HepG2 (cell line): ENCODE data around the gene ACSL3. TPM values are rescaled to one million over a fixed set of nuclear protein-coding genes. Genes with fewer than 3 reads are reported as not detected.
A peak's percentile ranks its signal among the peaks of the same experiment; 100 is the strongest.

ENCODE experiments used
- ATAC-seq: fragments of 200-7000 bp; cut with Tn5 transposase; 3 replicates; pipeline ENCODE4 v1.9.1; 2020; ENCODE audit warnings: mild to moderate bottlenecking, moderate library complexity
- BruUV-seq: library from RNA; stranded (reverse); fragments of 400-500 nt; replicated peaks from 2 replicates; lab custom pipeline; 2021; lab: Mats Ljungman, UMichigan
- CTCF ChIA-PET: fragments of 300-600 bp; formaldehyde crosslinking; extraction: SDS; loops from one replicate; lab custom pipeline; 2021; ENCODE audit warnings: low total read pairs, inconsistent platforms, low intra/inter-chr PET ratio; lab: Yijun Ruan, JAX
- POLR2A ChIA-PET: fragments of 350-600 bp; sonication (Branson Sonifier 250); formaldehyde crosslinking; loops from one replicate; lab custom pipeline; 2020; ENCODE audit warnings: antibody characterized with exemption, inconsistent platforms; lab: Yijun Ruan, JAX
- DNase-seq: peaks from one replicate; pipeline ENCODE4 v3.0.0-alpha.2; 2015; ENCODE audit warnings: low spot score
- FAIRE-seq: peaks from 3 replicates; lab custom pipeline; 2011; peaks lifted over from hg19 to GRCh38; lab: Jason Lieb, UNC
- H2AFZ ChIP-seq: one replicate; pipeline ENCODE4 v1.6.1; 2011; ENCODE audit warnings: low read length, inconsistent platforms
- H3K27ac ChIP-seq: fragments of 300-600 bp; 3 replicates; pipeline ENCODE4 v1.8.0; 2011; ENCODE audit warnings: mixed run types, mild to moderate bottlenecking, mixed read lengths, low read length, inconsistent platforms; ENCODE audit not compliant: insufficient read depth; ENCODE audit errors: extremely low read length
- H3K27me3 ChIP-seq, 2 experiments: fragments of 200-600 bp in 1 of 2; 2 replicates in 1 of 2; 3 replicates in 1 of 2; pipeline versions ENCODE4 v1.6.0 to v1.8.0; 2011; ENCODE audit warnings: low read length in 2 of 2, mild to moderate bottlenecking in 2 of 2, moderate library complexity in 2 of 2, inconsistent platforms in 1 of 2; ENCODE audit not compliant: insufficient read depth in 2 of 2, control insufficient read depth in 1 of 2
- H3K36me3 ChIP-seq, 2 experiments: fragments of 200-600 bp in 1 of 2; replicated peaks in 1 of 2; 2 replicates in 1 of 2; 3 replicates in 1 of 2; pipeline versions ENCODE4 v1.5.1 to v1.8.0; 2011; ENCODE audit warnings: low read length in 2 of 2, inconsistent platforms in 1 of 2; ENCODE audit not compliant: insufficient read depth in 2 of 2, control insufficient read depth in 1 of 2
- H3K4me1 ChIP-seq: 2 replicates; pipeline ENCODE4 v1.5.1; 2012; ENCODE audit warnings: low read length, inconsistent platforms; ENCODE audit not compliant: insufficient read depth
- H3K4me2 ChIP-seq: 2 replicates; pipeline ENCODE4 v1.6.0; 2011; ENCODE audit warnings: low read depth, low read length, inconsistent platforms
- H3K4me3 ChIP-seq, 3 experiments: fragments of 200-600 bp in 1 of 3; sonication (generic), shearing (Covaris generic) in 1 of 3; replicated peaks in 1 of 3; 2 replicates each; pipeline ENCODE4 v1.5.1; 2011 to 2016; ENCODE audit warnings: low read length in 3 of 3, inconsistent platforms in 2 of 3, low read depth in 2 of 3, mild to moderate bottlenecking in 2 of 3, control low read depth in 1 of 3, mixed read lengths in 1 of 3; ENCODE audit not compliant: insufficient read depth in 1 of 3
- H3K79me2 ChIP-seq: one replicate; pipeline ENCODE4 v1.6.1; 2011; ENCODE audit warnings: low read length, inconsistent platforms; ENCODE audit not compliant: insufficient read depth
- H3K9ac ChIP-seq: 2 replicates; pipeline ENCODE4 v1.6.0; 2011; ENCODE audit warnings: mild to moderate bottlenecking, low read depth, low read length, inconsistent platforms; ENCODE audit not compliant: insufficient read depth
- H3K9me3 ChIP-seq: 2 replicates; pipeline ENCODE4 v1.5.1; 2012; ENCODE audit warnings: mild to moderate bottlenecking, low read length
- H4K20me1 ChIP-seq: 2 replicates; pipeline ENCODE4 v1.6.0; 2011; ENCODE audit warnings: inconsistent platforms, mild to moderate bottlenecking, low read length, moderate library complexity; ENCODE audit not compliant: insufficient read depth
- AKAP8 ChIP-seq: sonication (generic); formaldehyde crosslinking; IDR thresholded peaks from 2 replicates; pipeline ENCODE4 v1.5.1; 2020; ENCODE audit warnings: mild to moderate bottlenecking, missing genetic modification reagents
- CTCF ChIP-seq: sonication (generic); formaldehyde crosslinking; IDR thresholded peaks from 2 replicates; pipeline ENCODE4 v1.5.0; 2020; ENCODE audit warnings: mild to moderate bottlenecking, missing genetic modification reagents, moderate library complexity
- NONO ChIP-seq, 2 experiments: fragments of 450-650 bp in 1 of 2; sonication (generic) in 1 of 2; formaldehyde crosslinking in 1 of 2; IDR thresholded peaks in 1 of 2; conservative IDR thresholded peaks in 1 of 2; 2 replicates each; pipeline versions ENCODE4 v1.6.1 to v1.8.0; 2017 to 2022; ENCODE audit warnings: mild to moderate bottlenecking in 1 of 2, missing genetic modification reagents in 1 of 2, moderate library complexity in 1 of 2
- SP5 ChIP-seq: IDR thresholded peaks from 2 replicates; pipeline ENCODE4 v1.6.1; 2016; ENCODE audit warnings: low read depth, borderline replicate concordance
- ZNF572 ChIP-seq: sonication (generic); formaldehyde crosslinking; IDR thresholded peaks from 2 replicates; pipeline ENCODE4 v1.5.1; 2020; ENCODE audit warnings: mild to moderate bottlenecking, missing genetic modification reagents
- WGBS: methylation state at CpG from one replicate; pipeline ENCODE4 v1.1.6; 2017; ENCODE audit warnings: low lambda C conversion rate; 5-methylcytosine and 5-hydroxymethylcytosine counted together
- in situ Hi-C: cut with HindIII; loops from 2 replicates; pipeline ENCODE4 v1.10.0; 2017; ENCODE audit warnings: low pct_unique_long_range_greater_than_20kb; ENCODE audit not compliant: extremely low pct_ligation_motif_present
- intact Hi-C: fragments of 100-400 bp; cut with micrococcal nuclease; formaldehyde crosslinking; loops from one replicate; pipeline ENCODE4 v1.10.0; 2022; ENCODE audit not compliant: unreplicated experiment
- polyA plus RNA-seq, 8 experiments: library from polyadenylated mRNA; depleted of rRNA in 3 of 8; stranded (reverse) in 7 of 8; unstranded in 1 of 8; fragments of >200 nt; fragmentation: Illumina TruSeq in 4 of 8; extraction: Trizol in 4 of 8; gene quantifications; 2 replicates each; pipeline versions ENCODE4 v1.2.1 to v1.2.3, GENCODE V29; 2011 to 2016; ENCODE audit warnings: low read depth in 4 of 8, missing spikeins in 1 of 8, mixed read lengths in 1 of 8; ENCODE audit not compliant: insufficient read depth in 1 of 8
- total RNA-seq, 5 experiments: library from RNA; depleted of rRNA; stranded (reverse); fragments of >200 nt; fragmentation: Illumina TruSeq; extraction: Trizol; gene quantifications; 2 replicates each; pipeline ENCODE4 v1.2.3, GENCODE V29; 2016; ENCODE audit warnings: low read depth in 1 of 5
- TF ChIP-seq, protein P1 (sequence below): sonication (generic); formaldehyde crosslinking; IDR thresholded peaks from 2 replicates; pipeline ENCODE4 v1.8.1; 2023; ENCODE audit warnings: mild to moderate bottlenecking, missing genetic modification reagents
- TF ChIP-seq, protein P2 (sequence below): sonication (generic); formaldehyde crosslinking; IDR thresholded peaks from 2 replicates; pipeline ENCODE4 v1.4.0; 2020; ENCODE audit warnings: missing genetic modification reagents
- TF ChIP-seq, protein P3 (sequence below), 2 experiments: IDR thresholded peaks; 2 replicates each; pipeline ENCODE4 v1.6.1; 2011 to 2012; ENCODE audit warnings: low read length in 2 of 2, borderline replicate concordance in 1 of 2, low read depth in 1 of 2, mild to moderate bottlenecking in 1 of 2, moderate library complexity in 1 of 2

The ACSL3 gene
- total and polyA plus RNA-seq, 2 of the 13 experiments (the other 11 are each of a cell fraction or from before 2014, with no cell fraction given) = 305 to 365 TPM

DNA sequence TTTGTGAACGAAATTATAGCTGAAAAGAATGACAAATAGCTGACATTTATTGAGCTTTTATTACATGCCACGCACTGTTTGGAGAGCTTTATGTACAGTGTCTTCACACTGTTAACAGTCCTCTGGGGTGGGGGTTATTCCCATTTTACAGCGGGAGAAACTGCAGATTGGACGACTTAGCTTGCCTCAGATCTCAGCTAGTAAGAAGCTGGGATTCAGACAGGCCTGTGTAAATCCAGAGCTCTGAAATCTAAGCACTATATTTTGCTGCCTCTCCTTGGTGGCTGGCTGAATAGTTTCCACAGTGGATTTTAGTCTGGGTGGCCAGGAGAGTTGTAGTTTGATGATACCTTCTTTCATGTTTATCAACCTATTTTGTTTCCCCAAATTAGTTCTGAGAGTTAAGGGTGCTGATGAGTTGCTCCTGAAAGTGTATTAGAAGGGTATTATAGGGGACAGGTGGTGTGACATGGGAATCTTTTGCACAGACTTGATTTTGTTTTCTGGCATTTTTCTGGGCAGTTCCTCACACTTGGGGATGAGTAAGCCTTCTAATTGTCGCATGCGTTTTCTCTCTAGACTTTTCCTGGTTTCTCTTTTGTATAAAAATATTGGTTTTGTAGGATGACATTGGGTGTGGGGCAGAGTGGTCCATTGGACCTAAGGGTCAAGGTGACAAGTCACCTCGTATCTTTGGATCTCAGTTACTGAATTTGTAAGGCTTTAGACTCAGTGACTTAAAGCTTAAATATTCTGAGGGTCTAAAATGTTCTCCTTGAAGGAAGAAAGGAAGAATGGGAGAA is 1.5 kb downstream of the ACSL3 start:
- no peaks in the 10 kb centered on the region for H3K36me3 ChIP-seq
- H3K4me2 ChIP-seq = peak overlapping the region; percentile 91
- H3K79me2 ChIP-seq = peaks cover 71% of the 10 kb centered on the region
- ATAC-seq (no peak), FAIRE-seq (no peak), DNase-seq (no peak)
- ChIA-PET POLR2A (interaction anchor here (0.8 to 8.4 kb wide), 11 partner anchors 13 to 190 kb away, joined by 3 to 68 read pairs (median 7); partner anchors contain the start of gene MOGAT1), CTCF (interaction anchor here (1.3 to 3.2 kb wide), 2 partner anchors 154 to 172 kb away, joined by 3 to 10 read pairs; no protein-coding TSS in a partner anchor)
- peak overlapping the region; percentile 82 for H3K27ac ChIP-seq
- TSS peak; percentile 75 for BruUV-seq
- intact Hi-C loops (loop anchor here (1.0 kb wide), 1 partner anchor 41 kb away; no protein-coding TSS in a partner anchor), in situ Hi-C loops (loop anchor here (5.0 kb wide), 2 partner anchors 65 to 155 kb away; no protein-coding TSS in a partner anchor)
- H3K27me3 ChIP-seq = no peaks in the 10 kb centered on the region; a peak in 1 of 5 replicates
- peaks cover 63% of the 10 kb centered on the region for H4K20me1 ChIP-seq
- whole genome bisulfite sequencing = 0% methylated on average over 7 of the region's 7 CpGs
- H2AFZ ChIP-seq = no peak overlapping the region
- H3K9ac ChIP-seq = peak overlapping the region; percentile 98
- no peaks in the 10 kb centered on the region for H3K9me3 ChIP-seq
- peak overlapping the region; percentile 81 to 99 (median 99) for H3K4me3 ChIP-seq
- peaks cover 49% of the 10 kb centered on the region for H3K4me1 ChIP-seq
- TF ChIP-seq AKAP8 (CRISPR knock-in tag) (no peak), SP5 (CRISPR knock-in tag) (peak; percentile 3; the same call in 1 of the 2 replicates), CTCF (CRISPR knock-in tag) (peak; percentile 18), NONO (IDR thresholded peaks at IDR 0.05) (no peak), NONO (CRISPR knock-in tag; conservative IDR thresholded peaks at IDR 0.05) (0 out of 2 replicates have a peak, but pooled peaks have one; percentile 26), ZNF572 (no peak)
- TF ChIP-seq, protein P1, sequence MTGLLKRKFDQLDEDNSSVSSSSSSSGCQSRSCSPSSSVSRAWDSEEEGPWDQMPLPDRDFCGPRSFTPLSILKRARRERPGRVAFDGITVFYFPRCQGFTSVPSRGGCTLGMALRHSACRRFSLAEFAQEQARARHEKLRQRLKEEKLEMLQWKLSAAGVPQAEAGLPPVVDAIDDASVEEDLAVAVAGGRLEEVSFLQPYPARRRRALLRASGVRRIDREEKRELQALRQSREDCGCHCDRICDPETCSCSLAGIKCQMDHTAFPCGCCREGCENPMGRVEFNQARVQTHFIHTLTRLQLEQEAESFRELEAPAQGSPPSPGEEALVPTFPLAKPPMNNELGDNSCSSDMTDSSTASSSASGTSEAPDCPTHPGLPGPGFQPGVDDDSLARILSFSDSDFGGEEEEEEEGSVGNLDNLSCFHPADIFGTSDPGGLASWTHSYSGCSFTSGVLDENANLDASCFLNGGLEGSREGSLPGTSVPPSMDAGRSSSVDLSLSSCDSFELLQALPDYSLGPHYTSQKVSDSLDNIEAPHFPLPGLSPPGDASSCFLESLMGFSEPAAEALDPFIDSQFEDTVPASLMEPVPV = no peak
- TF ChIP-seq, protein P2, sequence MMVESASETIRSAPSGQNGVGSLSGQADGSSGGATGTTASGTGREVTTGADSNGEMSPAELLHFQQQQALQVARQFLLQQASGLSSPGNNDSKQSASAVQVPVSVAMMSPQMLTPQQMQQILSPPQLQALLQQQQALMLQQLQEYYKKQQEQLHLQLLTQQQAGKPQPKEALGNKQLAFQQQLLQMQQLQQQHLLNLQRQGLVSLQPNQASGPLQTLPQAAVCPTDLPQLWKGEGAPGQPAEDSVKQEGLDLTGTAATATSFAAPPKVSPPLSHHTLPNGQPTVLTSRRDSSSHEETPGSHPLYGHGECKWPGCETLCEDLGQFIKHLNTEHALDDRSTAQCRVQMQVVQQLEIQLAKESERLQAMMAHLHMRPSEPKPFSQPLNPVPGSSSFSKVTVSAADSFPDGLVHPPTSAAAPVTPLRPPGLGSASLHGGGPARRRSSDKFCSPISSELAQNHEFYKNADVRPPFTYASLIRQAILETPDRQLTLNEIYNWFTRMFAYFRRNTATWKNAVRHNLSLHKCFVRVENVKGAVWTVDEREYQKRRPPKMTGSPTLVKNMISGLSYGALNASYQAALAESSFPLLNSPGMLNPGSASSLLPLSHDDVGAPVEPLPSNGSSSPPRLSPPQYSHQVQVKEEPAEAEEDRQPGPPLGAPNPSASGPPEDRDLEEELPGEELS (CRISPR knock-in tag) = 0 out of 2 replicates have a peak, but pooled peaks have one; percentile 4
- TF ChIP-seq, protein P3, sequence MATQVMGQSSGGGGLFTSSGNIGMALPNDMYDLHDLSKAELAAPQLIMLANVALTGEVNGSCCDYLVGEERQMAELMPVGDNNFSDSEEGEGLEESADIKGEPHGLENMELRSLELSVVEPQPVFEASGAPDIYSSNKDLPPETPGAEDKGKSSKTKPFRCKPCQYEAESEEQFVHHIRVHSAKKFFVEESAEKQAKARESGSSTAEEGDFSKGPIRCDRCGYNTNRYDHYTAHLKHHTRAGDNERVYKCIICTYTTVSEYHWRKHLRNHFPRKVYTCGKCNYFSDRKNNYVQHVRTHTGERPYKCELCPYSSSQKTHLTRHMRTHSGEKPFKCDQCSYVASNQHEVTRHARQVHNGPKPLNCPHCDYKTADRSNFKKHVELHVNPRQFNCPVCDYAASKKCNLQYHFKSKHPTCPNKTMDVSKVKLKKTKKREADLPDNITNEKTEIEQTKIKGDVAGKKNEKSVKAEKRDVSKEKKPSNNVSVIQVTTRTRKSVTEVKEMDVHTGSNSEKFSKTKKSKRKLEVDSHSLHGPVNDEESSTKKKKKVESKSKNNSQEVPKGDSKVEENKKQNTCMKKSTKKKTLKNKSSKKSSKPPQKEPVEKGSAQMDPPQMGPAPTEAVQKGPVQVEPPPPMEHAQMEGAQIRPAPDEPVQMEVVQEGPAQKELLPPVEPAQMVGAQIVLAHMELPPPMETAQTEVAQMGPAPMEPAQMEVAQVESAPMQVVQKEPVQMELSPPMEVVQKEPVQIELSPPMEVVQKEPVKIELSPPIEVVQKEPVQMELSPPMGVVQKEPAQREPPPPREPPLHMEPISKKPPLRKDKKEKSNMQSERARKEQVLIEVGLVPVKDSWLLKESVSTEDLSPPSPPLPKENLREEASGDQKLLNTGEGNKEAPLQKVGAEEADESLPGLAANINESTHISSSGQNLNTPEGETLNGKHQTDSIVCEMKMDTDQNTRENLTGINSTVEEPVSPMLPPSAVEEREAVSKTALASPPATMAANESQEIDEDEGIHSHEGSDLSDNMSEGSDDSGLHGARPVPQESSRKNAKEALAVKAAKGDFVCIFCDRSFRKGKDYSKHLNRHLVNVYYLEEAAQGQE (IDR thresholded peaks at IDR 0.05; ENCODE audit: borderline replicate concordance in 1 of 2, low read depth in 1 of 2, low read length in 2 of 2) = peak in 1 of 2 experiments; percentile 13; a peak in 1 of 4 replicates
